HG02938 (cell line): Measurements from ENCODE around the gene TBC1D12.

ENCODE experiments used
- ATAC-seq: cut with Tn5 transposase; IDR thresholded peaks from one replicate; pipeline ENCODE4 v1.9.1; 2021; ENCODE audit warnings: mild to moderate bottlenecking, moderate library complexity; ENCODE audit not compliant: unreplicated experiment

TBC1D12 gene

DNA sequence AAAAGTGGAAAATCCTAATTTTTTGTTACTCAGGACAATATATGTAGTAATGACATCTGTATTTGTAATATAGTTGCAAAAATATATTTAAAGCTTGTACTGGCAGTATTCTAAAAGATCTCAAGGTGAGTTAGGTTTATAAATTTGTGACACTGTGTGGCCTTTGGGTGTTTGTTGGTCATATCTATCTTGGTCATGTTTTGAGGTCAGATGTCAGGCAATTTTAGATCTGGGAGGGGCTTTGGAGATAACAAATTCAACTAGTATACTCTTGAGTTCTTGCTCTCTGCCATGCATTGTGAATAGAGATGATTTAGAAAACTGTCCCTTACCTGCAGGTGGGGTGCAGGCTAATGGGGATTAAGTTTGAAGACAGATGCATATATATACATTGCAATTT, 3.1 kb downstream of the TBC1D12 start:
- ATAC-seq, result no peak

- no peak for ATAC-seq
Observed at GRCh38 chr10:94407668-94408067, 5.3 kb downstream of the TBC1D12 start.

DNA sequence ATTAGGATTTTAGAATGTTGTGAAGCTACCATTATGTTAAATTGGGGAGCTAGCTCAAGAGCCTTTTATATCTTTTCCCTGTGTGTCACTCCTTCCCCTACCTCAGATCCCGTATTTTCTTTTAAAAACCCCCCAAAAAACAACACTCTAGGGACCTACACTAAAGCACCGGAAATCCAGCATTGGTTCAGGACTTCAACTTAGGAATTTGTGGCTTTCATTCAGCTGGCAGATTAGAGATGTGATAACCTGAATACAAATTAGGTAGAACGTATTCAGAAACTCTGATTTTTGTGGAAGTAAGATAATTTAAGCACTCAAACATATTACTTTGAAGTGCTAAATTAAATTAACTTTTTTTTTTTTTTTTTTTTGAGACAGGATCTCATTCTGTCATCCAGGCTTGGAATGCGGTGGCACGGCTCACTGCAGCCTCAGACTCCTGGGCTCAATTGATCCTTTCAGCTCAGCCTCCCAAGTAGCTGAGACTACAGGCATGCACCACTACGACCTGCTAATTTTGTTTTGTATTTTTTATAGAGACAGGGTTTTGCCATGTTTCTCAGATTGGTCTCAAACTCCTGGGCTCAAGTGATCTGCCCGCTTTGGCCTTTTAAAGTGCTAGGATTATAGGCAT, 6.8 kb downstream of the TBC1D12 start:
- ATAC-seq, result no peak

DNA sequence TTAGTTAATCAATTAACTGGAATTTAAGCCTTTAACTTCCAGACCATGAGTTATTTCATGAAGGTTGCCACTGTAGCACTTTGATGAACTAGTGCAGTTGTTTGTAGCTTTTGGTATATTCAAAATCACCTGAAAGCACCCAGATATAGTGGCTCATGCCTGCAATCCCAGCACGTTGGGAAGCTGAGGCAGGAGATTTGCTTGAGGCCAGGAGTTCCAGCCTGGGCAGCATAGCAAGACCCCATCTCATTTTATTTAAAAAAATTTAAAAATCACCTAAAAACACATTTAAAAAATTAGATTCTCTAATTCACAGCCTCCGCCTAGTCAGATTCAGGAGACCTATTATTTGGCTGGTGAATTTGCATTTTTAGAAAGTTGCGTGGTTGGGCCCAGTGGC, 9.0 kb downstream of the TBC1D12 start:
- ATAC-seq, result no peak

GRCh38 chr10:94412449-94412848, 10.1 kb downstream of the TBC1D12 start:
- ATAC-seq, result no peak

DNA sequence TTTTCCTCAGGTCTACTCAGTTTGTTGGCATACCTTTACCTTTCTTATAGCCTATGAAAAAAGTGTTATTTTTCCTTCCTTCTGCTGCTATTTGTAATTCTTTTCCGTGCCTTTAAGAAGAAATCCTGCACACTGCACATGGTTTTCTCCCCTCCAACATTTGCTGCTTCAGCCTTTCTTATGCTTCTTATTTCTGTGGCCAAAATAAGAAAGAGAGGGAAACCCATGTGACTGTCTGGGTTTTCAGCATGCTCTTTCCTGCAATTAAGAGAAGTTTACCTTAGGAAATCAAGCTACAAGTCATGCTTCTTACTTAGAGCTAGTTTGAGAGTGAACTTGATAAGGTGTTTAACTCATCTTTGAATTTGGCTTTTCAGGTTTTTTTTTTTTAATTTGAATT, 11.0 kb downstream of the TBC1D12 start:
- no peak for ATAC-seq

DNA sequence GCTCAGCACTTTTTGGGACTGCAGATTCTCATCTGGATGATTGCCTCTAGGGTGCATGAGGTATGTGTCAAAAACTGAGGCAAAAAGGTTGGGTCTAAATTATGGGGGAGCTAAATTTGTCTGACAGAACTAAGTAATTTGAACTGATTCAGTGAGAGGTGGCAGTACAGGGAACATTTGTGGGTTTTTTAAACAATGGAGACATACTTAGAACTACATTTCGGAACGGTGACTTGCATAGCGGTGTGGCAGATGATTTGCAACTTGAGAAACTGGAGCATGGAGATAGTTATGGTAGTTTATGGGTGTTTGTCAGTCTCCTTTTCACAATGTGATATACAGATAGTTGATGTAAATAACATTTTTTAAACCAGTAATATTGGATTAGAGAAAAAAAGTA, 14.6 kb downstream of the TBC1D12 start:
- ATAC-seq, result no peak

DNA sequence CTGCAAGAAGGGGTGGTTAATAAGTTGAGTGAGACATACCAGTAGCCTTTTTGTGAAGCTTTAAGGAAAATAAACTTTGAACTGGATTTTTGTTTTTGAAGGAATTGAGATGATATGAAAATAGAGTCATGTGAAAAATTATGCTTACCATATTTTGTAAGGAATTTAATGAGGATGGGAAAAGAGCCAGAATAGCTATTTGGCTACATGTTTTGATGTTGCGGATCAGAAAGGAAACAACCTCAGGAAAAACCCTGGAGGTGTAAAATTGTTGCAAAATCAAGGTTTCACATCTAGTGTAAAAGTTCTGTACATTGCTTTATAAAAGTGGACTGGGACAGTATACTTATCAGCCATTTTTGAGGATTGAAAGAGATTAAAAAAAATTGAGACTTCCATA, 15.0 kb downstream of the TBC1D12 start:
- ATAC-seq, result no peak

DNA sequence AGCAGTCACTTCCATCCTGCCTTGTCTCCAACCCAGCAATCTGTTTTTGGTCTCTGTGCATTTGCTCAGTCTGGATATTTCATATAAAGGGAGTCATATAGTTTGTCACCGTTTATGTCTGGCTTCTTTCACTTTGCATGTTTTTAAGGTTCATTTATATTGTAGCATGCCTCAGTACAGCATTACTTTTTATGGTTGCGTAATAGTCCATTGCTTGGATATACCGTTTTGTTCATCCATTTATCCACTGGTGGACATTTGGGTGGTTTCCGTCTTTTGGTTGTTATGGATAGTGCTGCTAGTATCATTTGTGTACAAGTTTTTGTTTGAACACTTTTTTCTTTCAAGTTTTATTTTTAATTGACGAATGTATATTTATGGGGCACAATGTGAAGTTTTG, 18.2 kb downstream of the TBC1D12 start:
- ATAC-seq, result no peak

DNA sequence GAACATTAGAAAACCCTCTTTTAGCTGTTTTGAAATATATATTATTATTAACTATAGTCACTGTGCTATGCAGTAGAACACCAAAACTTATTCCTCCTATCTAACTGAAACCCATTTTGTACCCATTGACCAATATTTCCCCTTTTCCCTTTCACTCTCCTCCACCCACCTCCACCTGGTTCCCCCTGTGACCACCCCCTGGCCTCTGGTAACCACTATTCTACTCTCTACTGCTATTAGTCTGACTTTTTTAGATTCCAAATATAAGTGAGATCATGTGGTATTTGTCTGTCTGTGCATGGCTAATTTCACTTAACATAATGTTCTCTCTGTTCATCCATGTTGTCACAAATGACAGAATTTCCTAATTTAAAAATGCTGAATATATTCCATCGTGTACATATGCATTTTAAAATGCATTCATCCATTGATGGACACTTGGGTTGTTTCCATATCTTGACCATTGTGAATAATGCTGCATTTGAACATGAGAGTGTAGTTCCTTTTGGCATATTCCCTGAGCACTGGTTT, 18.7 kb downstream of the TBC1D12 start:
- ATAC-seq, result no peak

DNA sequence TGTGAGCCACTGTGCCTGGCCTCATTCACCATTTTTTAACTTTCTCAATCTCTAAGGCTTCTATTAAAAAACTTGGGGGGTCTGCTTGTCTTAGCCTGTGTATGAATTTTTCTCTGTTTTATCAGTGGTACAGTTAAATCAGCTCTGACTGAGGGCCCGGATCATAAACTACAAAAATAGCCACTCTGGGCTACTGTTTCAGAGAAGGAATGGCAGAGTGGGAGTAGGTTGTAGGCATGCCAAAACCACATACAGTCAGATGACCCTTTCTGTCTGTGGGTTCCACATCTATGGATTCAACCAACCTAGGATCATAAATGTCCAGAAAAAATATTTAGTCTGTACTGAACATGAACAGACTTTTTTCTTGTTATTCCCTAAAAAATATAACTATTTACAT, 21.3 kb downstream of the TBC1D12 start:
- no peak for ATAC-seq

GRCh38 chr10:94424714-94425337, 22.5 kb downstream of the TBC1D12 start:
- ATAC-seq, result no peak

DNA sequence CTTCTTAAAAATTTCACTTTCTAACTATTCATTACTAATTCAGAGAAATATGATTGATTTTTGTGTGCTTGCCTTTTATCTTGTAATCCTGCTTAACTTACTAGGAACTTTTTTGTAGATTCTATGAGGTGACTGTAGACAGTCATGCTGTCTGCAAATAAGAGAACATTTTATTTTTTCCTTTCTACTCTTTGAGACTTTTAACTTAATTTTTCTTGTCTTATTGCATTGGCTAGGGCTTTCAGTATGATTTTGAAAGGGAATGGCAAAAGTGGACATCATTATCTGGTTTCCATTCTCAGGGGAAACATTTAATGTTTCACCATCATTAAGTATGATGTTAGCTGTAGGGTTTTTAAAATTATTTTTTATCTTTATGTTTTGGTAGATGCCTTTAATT, 23.6 kb downstream of the TBC1D12 start:
- ATAC-seq, result no peak

DNA sequence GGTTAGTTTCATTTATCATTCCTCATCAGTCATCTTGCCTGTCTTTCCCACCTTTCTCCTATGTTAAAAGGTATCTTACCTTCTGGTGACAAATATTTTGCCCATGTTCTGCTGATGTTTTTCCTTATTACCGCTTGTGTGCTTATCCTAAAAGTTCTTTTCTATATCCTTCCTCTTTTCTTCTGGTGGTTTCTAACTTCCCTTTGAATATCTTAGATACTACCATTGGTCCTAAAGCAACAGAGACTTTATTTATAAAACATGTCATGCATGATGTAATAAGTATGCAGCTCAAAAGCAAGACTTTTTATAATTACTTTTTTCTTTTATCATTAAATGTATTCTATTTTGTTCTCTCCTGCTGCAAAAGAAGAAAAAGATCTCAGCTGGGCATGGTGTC, 24.8 kb downstream of the TBC1D12 start:
- ATAC-seq, result no peak

- ATAC-seq, result no peak
Observed at GRCh38 chr10:94428766-94429707, 26.7 kb downstream of the TBC1D12 start.

- ATAC-seq, result no peak
Observed at GRCh38 chr10:94430701-94431100, 28.4 kb downstream of the TBC1D12 start.

- no peak for ATAC-seq
Observed at GRCh38 chr10:94432443-94432842, 30.1 kb downstream of the TBC1D12 start.

GRCh38 chr10:94439275-94439861, 37.0 kb downstream of the TBC1D12 start:
- no peak for ATAC-seq

DNA sequence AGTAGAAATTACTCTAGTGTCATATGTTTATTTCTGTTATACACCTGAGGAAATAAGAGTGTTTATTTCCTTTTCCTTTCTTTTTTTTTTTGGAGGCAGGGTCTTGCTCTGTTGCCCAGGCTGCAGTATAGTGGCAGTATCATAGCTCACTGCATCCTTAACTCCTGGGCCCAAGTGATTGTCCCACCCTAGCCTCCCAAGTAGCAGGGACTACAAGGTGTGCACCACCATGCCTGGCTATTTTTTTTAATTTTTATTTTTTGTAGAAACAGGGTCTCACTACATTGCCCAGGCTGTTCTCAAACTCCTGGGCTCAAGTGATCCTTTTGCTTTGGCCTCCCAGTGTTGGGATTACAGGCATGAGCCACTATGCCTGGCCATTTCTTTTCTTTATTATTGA, 37.8 kb downstream of the TBC1D12 start:
- ATAC-seq, result no peak

DNA sequence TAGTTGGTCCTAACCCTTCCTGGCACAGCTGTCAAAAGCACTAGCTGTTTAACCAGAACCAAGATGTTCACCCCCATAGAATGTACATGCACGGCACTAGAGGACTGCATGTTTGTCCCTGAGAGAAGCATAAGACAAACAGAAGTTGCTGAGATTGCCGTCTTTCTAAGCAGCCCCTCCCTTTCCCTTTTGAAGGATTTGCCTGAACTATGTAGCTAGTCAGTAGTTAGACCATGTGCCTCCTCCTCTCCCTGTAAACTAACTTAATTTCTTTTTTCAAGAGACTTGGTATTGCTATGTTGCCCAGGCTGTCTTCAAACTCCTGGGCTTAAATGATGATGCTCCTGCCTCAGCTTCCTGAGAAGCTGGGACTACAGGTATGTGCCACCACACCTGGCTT, 40.7 kb downstream of the TBC1D12 start:
- ATAC-seq, result no peak

DNA sequence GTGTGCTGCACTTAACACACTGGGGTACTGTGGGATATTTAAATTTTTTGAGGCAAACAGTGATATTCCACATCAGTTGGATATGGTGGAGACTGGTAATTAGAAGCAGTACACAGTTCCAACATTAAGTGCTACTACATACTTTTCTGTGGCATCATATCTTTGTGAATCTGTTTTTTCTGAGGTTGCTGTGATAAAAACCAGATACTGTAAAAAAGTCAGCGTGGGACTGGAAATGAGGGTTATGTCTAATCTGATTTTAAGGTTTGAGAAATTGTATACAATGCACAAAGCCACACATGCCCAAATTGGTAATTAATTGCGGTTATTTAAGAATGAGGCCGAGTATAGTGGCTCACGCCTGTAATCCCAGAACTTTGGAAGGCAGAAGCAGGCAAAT, 41.2 kb downstream of the TBC1D12 start:
- ATAC-seq, result no peak
